Adrenal gland (tissue), 12 donors: ENCODE results near the gene CACYBP. TPM values are rescaled to one million over a fixed set of nuclear protein-coding genes. Genes with fewer than 3 reads are reported as not detected.

ENCODE experiments used
- DNase-seq, 7 donors: peaks; one replicate each; pipeline ENCODE4 v3.0.0-alpha.2; 2019 to 2020
- H3K27ac ChIP-seq, 5 donors: fragments of 200-600 bp; sonication (generic) in 4 of 5; 1 replicate in 3 of 5; 2 replicates in 2 of 5; pipeline versions ENCODE4 v1.5.1 to v1.8.0; 2016 to 2020; ENCODE audit warnings: mild to moderate bottlenecking in 1 of 5
- H3K27me3 ChIP-seq: fragments of 200-600 bp; 2 replicates; pipeline ENCODE4 v1.8.0; 2021
- H3K36me3 ChIP-seq, 2 donors: fragments of 200-600 bp; replicated peaks in 1 of 2; 1 replicate in 1 of 2; 2 replicates in 1 of 2; pipeline versions ENCODE4 v1.5.1 to v1.8.0; 2018 to 2022
- H3K4me1 ChIP-seq, 2 donors: fragments of 200-600 bp; replicated peaks in 1 of 2; 1 replicate in 1 of 2; 2 replicates in 1 of 2; pipeline versions ENCODE4 v1.5.1 to v1.8.0; 2018 to 2021
- H3K4me3 ChIP-seq, 4 donors: fragments of 200-600 bp; sonication (generic) in 3 of 4; one replicate each; pipeline ENCODE4 v1.5.1; 2016 to 2018
- H3K9me3 ChIP-seq, 3 donors: fragments of 200-600 bp; sonication (generic) in 1 of 3; replicated peaks in 1 of 3; 1 replicate in 2 of 3; 2 replicates in 1 of 3; pipeline versions ENCODE4 v1.5.1 to v1.8.0; 2016 to 2021
- POLR2A ChIP-seq, 2 donors: fragments of 450-650 bp; IDR thresholded peaks; one replicate each; pipeline ENCODE4 v1.6.1; 2017; ENCODE audit warnings: antibody characterized with exemption in 2 of 2, mild to moderate bottlenecking in 2 of 2, moderate library complexity in 1 of 2
- WGBS, 4 donors: extraction: QIAGEN DNeasy Blood & Tissue Kit in 2 of 4; methylation state at CpG; one replicate each; pipeline versions ENCODE4 v1.1.5 to v1.1.7; 2013 to 2017; 5-methylcytosine and 5-hydroxymethylcytosine counted together
- intact Hi-C, 2 donors: fragments of 100-400 bp; cut with DNase I; formaldehyde crosslinking; loops; one replicate each; pipeline versions ENCODE4 v1.14.1 to v1.15.0; 2022 to 2023
- polyA plus RNA-seq, 3 donors: library from polyadenylated mRNA; stranded (reverse); fragments of 200-250 nt in 2 of 3; fragments of 350-450 nt in 1 of 3; fragmentation: Illumina TruSeq in 1 of 3; extraction: RNeasy Lipid Tissue Mini Kit (QIAGEN cat#74804) in 1 of 3; gene quantifications; one replicate each; pipeline ENCODE4 v1.2.3, GENCODE V29; 2013 to 2014
- total RNA-seq, 9 donors: library from RNA; depleted of rRNA in 4 of 9; stranded (reverse); fragments of >200 nt in 4 of 9; fragments of 120-200 nt in 1 of 9; fragmentation: NEBNext Ultra II Directional in 1 of 9; extraction: Animal tissue kit (Norgen Biotek cat#: 25700) in 1 of 9; gene quantifications; one replicate each; pipeline versions ENCODE4 v1.1.0 to v1.2.4, GENCODE V29; 2013 to 2023
- TF ChIP-seq, protein P1 (sequence below), 6 experiments: fragments of 450-650 bp in 4 of 6; fragments of 200-600 bp in 2 of 6; sonication (generic) in 1 of 6; IDR thresholded peaks; 1 replicate in 5 of 6; 2 replicates in 1 of 6; pipeline versions ENCODE4 v1.5.1 to v1.8.0; 2016 to 2021; ENCODE audit warnings: antibody characterized with exemption in 6 of 6, mild to moderate bottlenecking in 2 of 6, moderate library complexity in 1 of 6
- donor health status: healthy with polysubstance abuse.
- donor health status: Bipolar disorder and iron deficiency.
- donor health status: DM: yes; HTN: yes; CAD: no.
- donor health status: DM: no; HTN: no; CAD: no.
- donor health status: DM: no; HTN: no; CAD: no.
- donor health status: DM: yes; HTN: yes; CAD: no.

The CACYBP gene
- total and polyA plus RNA-seq, 12 donors = 18.7 to 244 (median 60.0) TPM

- H3K4me1 ChIP-seq = peaks cover 5 to 37% of the 10 kb centered on the region in 2 donors
- no peak for TF ChIP-seq POLR2A (IDR thresholded peaks at IDR 0.05)
- TF ChIP-seq, protein P1, sequence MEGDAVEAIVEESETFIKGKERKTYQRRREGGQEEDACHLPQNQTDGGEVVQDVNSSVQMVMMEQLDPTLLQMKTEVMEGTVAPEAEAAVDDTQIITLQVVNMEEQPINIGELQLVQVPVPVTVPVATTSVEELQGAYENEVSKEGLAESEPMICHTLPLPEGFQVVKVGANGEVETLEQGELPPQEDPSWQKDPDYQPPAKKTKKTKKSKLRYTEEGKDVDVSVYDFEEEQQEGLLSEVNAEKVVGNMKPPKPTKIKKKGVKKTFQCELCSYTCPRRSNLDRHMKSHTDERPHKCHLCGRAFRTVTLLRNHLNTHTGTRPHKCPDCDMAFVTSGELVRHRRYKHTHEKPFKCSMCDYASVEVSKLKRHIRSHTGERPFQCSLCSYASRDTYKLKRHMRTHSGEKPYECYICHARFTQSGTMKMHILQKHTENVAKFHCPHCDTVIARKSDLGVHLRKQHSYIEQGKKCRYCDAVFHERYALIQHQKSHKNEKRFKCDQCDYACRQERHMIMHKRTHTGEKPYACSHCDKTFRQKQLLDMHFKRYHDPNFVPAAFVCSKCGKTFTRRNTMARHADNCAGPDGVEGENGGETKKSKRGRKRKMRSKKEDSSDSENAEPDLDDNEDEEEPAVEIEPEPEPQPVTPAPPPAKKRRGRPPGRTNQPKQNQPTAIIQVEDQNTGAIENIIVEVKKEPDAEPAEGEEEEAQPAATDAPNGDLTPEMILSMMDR (IDR thresholded peaks at IDR 0.05) = no peak
- intact Hi-C loops = no loop called here
- H3K9me3 ChIP-seq = no peaks in the 10 kb centered on the region
- no peak for DNase-seq
- H3K27me3 ChIP-seq = no peaks in the 10 kb centered on the region
- 92 to 94% (median 93%) methylated on average over 8 of the region's 8 CpGs for WGBS, 4 donors
- no peak overlapping the region for H3K27ac ChIP-seq
- H3K4me3 ChIP-seq = no peak overlapping the region
- peaks cover 0 to 34% of the 10 kb centered on the region in 2 donors for H3K36me3 ChIP-seq
These were observed 5.5 kb downstream of the CACYBP start for GRCh38 chr1:175005085-175005783.

DNA sequence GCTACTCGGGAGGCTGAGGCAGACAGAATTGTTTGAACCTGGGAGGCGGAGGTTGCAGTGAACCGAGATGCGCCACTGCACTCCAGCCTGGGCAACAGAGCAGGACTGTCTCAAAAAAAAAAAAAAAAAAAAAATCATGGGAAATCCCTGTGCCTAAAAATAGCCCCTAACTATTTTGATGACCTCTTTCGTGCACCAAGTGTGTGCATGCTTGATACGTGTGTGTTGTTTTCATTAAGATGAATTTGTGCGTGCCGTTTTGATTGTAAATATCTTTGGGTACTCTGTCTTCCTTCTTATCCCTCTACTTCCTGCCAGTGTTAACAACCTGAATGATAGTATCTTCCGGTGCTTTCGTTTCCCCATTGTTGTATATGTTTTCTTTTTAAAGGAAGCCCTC lies 9.8 kb downstream of the CACYBP start:
- DNase-seq = no peak
- no peaks in the 10 kb centered on the region for H3K4me1 ChIP-seq
- H3K4me3 ChIP-seq = no peak overlapping the region
- H3K9me3 ChIP-seq = no peaks in the 10 kb centered on the region
- WGBS, 4 donors = 73 to 81% (median 78%) methylated on average over 10 of the region's 10 CpGs
- intact Hi-C loops = no loop called here
- no peak overlapping the region for H3K27ac ChIP-seq
- H3K36me3 ChIP-seq = peaks cover 0 to 76% of the 10 kb centered on the region in 2 donors
- no peaks in the 10 kb centered on the region for H3K27me3 ChIP-seq
- TF ChIP-seq, protein P1 (IDR thresholded peaks at IDR 0.05) = no peak
- no peak for TF ChIP-seq POLR2A (IDR thresholded peaks at IDR 0.05)

DNA sequence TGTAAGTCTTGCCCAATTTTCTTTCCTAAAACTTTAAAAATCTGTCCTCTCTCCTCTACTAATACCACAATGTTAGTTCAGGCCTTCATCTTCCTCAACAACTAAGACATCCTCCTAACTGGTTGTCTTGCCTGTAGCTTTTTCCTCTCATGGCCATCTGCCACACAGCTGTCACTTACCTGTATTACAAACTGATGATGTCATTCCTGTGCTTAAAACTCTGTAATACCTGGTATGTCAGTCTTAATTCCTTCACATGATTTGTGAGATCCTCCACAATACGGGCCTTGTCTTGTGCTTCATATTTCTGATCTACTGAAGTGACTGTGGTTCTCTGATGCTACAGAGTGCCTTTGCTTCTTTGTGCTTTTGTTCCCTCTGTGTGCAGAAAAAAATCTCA lies 13.7 kb downstream of the CACYBP start:
- H3K4me1 ChIP-seq = peaks cover 0 to 7% of the 10 kb centered on the region in 2 donors
- peaks cover 0 to 86% of the 10 kb centered on the region in 2 donors for H3K36me3 ChIP-seq
- no peak overlapping the region for H3K27ac ChIP-seq
- 38 to 100% (median 74%) methylated on average over 1 of the region's 1 CpG for WGBS, 4 donors
- TF ChIP-seq POLR2A (IDR thresholded peaks at IDR 0.05) = no peak
- TF ChIP-seq, protein P1 (IDR thresholded peaks at IDR 0.05) = no peak
- H3K27me3 ChIP-seq = no peaks in the 10 kb centered on the region
- no peak for DNase-seq
- no peak overlapping the region for H3K4me3 ChIP-seq
- intact Hi-C loops = no loop called here
- no peaks in the 10 kb centered on the region for H3K9me3 ChIP-seq

DNA sequence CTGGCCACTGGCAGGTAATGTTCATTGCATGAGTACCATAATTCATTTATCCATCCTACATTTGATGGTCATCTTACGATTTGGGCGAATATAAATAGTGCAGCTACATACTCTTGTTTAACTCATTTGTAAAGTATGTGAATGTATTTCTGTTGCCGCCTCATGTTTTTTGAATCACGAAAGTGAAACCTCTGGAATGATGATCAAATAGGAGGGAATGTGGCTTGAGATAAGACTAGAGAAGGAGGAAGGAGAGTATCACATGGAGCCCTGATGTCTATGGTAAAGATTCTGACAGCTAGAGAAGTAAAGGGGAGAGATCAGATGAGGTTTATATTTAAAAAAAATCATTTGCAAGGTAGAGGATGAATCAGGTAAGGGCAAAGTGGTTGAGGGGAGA lies 15.5 kb downstream of the CACYBP start:
- no peak overlapping the region for H3K27ac ChIP-seq
- no peaks in the 10 kb centered on the region for H3K9me3 ChIP-seq
- intact Hi-C loops = no loop called here
- no peak overlapping the region for H3K4me3 ChIP-seq
- no peak for TF ChIP-seq POLR2A (IDR thresholded peaks at IDR 0.05)
- TF ChIP-seq, protein P1 (IDR thresholded peaks at IDR 0.05) = no peak
- WGBS, 4 donors = 86 to 89% (median 87%) methylated on average over 4 of the region's 4 CpGs
- H3K27me3 ChIP-seq = no peaks in the 10 kb centered on the region
- peaks cover 0 to 70% of the 10 kb centered on the region in 2 donors for H3K36me3 ChIP-seq
- peaks cover 0 to 11% of the 10 kb centered on the region in 2 donors for H3K4me1 ChIP-seq
- DNase-seq = no peak
